ENCODE data around the gene SLF1.
"Not testable (repeated sequence)": the region's sequence is repeated elsewhere in the genome, so short reads cannot be mapped to it uniquely, and the experiment has no call there.

Gene SLF1

DNA sequence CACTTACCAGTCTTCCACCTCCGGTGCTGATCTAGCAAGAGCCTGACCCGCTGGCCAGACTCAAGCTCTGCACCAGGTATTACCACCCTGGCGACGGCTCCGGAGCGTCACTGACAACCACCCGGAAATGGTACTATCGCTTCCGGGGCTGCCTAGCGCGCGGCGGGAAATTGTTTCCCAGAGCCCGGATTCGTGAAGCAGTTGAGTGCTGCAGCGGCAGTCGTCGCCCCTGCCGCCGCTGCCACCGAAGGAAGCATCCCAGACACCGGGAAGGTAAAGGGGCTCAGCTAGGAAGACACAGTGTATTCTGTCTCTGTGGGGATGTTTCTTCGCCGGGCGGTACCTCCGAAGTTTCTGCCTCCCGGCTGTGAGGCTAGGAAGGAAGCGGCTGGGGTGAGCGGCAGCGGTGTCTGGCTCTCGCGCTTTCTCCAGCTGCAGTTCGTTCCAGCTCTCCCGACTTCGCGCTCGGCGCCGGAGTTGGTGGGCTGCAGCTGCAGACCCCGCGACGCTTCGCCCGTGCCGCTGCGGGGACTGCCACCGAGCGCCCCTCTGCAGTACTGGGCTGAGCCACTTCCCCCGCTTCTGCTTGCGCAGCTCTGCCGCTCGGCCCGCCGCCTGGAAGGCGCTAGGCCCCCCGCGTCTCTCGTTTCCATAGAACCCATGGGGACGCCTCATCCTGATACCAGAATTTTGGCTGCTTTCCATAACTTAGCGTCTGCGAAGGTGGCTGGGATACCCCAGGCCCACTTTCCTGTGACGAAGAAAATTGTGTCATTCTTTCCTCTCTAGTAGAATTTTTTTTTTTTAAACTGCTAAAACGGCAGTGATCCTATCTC lies at the start of gene SLF1, which contains the start of gene KIAA0825:
TSS of gene SLF1 (plus strand) at position 177 of the 836 bp plus-strand sequence. CDS start 10,142 bp downstream, outside the sequence.
TSS of gene KIAA0825 (minus strand) at position 112 of the 836 bp plus-strand sequence. CDS start 81,478 bp downstream, outside the sequence.
- DNase-seq: peak; percentile 36

DNA sequence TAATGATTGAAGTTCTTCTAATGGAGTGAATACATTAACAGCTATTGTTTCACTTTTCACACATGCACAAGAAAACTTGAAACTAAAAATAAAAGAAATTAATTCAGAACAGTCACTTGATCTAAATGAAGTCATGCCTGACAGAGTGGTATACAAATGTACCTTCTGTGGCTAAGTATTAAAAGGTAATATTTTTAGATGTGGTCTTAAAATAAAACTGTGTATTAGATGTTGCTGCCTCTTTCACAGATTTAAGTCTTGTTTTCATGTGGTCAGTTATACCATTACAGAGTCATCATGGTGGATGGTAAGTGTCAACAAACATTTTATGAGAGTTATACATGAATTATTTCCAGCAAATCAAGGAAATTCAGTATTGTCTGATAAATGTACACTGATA lies 47.1 kb upstream of the SLF1 start:
- no peak for DNase-seq

DNA sequence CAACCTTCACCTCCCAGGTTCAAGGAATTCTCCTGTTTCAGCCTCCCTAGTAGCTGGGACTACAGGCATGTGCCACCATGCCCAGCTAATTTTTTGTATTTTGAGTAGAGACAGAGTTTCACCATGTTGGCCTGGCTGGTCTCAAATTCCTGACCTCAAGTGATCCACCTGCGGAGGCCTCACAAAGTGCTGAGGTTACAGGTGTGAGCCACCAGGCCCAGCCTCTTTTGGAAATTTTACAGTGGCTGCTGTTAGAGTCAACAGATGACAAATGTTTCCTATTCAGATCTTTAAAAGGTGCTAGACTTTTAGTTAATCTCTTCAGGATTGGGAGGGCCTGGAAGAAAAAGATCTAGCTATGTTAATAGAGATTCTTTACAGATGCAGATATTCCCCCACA lies 45.1 kb upstream of the SLF1 start:
- DNase-seq: not testable (repeated sequence)

DNA sequence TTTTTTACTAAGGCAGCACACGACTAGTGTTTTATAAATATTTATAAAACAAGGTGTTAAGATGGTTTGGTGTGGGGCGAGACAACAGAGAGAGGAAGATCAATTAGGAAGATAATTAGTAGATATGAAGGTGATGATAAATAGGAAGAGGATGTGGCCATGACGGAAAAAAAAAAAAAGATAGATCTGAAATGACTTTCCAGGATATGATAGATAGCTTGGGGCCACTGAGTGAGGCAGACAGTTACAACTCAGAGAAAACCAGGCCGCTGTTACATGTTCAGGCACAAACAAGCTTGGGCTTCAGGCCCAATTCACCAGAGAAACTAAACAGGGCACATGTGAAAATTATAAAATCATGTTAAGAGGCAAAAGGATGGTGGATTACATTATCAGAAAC lies 43.3 kb upstream of the SLF1 start:
- DNase-seq: no peak

DNA sequence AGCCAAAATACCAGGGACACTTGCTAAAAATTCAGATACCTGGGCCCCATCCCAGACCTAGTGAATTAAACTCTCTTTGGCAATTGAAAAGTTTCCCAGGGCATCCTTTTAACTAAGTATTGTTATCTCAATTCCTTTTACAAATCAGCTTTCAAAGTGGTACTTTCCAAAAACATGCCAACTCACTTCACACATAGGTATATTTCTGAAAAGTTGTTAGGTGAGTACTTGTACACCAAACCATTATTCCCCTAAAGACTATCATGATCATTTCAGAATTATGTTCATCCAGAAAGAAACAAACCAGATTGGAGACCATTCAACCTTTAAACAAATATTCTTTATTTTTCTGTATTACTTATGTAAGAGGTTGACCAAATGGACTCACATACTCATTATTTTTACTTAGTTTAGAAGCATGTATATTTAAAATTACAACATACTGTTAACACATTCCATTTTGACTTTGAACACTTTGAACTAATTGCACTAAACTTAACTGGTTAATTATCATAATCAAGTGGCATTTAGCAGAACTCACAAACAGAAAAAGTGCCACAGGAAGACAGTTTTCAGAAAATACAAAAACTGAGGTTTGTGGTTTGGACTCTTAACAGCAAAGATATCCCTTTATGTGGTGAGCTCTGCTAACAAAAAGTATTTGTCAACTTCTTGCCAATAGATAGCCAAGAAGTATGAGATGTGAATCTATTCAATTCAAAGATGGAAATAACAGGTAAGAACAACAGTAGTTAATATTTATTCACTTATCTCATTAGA lies 40.8 kb upstream of the SLF1 start:
- no peak for DNase-seq

DNA sequence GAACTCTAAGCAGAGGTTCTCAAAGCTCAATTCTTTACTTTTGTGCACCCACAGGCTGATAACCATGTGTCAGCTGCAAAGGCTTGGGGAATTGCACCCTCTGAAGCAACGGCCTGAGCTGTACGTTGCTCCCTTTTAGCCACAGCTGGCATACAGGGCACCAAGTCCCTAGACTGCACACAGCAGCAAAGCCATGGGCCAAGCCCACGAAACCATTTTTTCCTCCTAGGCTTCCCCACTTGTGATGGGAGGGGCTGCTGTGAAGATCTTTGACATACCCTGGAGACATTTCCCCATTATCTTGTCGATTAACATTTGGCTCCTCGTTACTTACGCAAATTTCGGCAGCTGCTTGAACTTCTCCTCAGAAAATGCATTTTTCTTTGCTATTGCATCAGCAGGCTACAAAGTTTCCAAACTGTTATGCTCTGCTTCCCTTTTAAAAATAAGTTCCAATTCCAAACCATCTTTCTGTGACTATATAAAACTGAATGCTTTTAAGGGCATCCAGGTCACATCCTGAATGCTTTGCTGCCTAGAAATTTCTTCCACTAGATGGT lies 23.1 kb upstream of the SLF1 start:
- no peak for DNase-seq

DNA sequence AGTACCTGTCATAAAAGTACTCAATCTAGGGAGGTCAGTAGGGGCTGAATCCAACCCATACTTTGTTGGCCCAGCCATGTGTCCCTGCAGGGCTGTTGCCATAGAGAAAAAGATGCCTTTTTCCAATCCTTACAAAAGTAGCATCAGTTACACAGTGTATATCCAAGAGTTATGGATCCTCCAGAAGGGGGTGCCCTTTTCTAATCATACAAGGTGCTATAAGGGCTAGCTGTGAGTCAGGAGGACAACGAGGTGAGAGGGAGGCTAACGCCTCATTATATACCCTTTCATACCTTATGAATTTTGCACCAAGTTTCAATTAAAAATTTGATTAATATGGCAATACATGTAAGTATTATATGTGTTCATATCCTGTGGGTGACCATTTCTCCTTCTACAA lies 4.9 kb upstream of the SLF1 start:
- no peak for DNase-seq

DNA sequence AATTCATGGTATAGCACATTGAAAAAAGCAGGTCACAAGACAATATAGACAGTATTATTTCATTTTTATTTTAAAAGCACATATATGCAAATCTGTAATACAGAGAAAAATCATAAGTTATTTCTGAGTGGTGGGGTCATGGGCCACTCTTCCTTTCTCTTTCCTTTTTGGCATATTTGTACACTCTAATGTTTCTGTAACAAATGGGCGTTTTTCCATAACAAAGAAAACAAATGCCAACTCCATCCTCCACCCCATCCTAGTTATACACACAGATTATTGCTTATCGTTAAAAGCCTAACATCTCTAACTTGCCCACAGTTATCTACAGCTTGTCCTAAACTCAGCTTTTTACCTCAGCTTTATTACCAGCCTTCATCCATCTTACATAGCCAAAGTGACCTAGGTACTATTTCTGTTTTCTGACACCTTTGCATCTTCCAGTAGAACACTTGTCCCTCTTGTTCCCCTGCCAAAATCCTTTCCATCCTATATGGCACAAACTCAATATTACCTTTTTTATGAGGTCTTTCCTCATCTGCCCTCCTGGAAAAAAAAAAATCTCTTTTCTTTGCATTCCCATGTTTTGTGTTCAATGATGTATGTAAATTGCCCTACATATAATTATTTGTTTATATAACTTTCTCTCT lies 4.2 kb upstream of the SLF1 start:
- DNase-seq: no peak

DNA sequence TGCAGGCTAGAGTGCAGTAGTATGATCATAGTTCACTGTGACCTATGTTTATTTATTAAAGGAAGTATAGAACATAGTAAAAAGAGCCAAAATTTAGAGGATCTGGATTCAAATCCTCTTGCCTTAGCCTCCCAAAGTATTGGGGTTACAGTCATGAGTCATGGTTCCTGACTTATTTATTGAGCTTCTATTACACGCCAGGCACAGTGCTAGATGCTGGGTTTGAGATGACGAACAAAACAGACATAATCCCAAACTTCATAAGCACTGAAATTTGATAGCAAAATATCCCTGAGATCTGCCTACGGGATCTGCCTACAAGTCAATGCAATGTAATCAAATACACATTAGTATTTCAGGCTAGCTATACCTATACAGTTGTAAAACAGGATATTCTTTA lies 2.6 kb upstream of the SLF1 start:
- no peak for DNase-seq

DNA sequence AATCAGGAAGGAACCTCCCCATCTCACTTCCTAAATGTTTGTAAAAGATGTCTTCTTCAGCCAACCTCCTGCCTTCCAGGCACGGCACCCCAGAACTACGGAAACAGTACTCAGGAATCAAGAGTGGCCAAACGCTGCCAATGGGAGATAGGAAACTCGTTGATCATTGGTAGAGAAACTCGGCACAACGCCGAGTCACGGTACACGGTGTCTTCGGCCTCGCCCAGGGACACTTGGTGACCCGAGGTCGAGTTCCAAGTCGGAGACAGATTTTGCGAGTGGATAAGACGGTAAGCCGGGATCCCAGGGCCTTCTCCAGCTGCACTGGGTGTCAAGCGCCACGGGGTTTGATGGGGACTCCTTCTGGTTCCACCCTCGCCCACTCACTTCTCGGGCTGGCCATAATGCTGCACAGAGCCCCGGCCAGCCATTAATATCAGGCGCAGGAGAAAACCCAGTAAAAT lies 408 bp upstream of the SLF1 start:
- DNase-seq: no peak

DNA sequence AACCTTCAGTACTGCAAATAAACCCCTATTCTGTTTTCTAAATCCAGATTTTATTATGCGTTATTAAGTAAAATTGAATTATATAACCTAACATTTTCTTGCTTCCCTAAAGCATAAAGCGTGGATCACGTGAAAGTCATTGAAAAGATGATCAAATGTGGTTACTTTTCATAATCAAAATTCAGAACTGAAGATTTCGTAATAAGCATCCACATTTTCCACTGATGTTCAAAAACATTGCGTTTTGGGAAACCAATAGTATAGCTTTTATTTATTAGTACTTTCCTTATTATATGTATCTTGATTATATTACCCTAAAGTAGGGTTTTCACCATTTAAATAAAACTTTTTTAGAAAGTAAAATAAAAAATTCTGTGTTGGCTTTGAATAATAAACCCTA lies 1.8 kb downstream of the SLF1 start:
- DNase-seq: no peak

DNA sequence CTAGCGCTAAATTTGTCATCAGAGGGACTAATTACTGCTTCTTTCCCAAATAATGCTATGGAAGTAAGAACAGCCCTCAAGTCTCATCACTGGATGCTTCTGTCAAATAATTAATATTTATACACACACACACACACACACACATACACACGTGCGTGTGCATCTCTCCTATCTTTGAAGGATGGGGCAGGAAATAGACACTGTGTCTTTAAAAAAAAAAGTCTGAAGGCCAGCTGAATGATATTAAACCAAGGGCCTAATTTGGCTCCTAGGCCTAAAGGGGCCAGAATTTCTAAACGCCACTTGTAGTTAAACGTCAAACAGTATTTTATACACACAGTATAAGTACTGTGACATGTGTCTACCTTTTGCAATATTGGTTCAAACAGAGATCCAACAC lies 3.3 kb downstream of the SLF1 start:
- no peak for DNase-seq

DNA sequence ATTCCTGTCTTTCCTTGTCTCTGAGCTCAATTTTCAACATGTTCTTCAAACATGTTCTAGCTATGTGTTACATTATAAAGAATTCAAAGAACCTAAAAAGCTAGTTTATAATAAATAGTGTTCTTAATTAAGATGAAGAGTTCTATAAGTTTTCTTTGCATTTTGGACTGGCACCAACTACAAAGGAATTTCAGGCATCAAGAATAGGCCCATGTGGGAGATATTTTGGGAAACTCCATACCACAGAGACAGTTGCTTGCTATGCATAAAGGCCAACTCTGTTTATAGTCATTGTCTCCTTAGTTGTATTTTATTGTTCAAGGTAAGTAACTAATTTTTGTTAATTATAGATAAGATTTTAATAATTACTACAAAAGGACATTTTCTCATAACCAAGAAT lies 4.5 kb downstream of the SLF1 start:
- DNase-seq: no peak

DNA sequence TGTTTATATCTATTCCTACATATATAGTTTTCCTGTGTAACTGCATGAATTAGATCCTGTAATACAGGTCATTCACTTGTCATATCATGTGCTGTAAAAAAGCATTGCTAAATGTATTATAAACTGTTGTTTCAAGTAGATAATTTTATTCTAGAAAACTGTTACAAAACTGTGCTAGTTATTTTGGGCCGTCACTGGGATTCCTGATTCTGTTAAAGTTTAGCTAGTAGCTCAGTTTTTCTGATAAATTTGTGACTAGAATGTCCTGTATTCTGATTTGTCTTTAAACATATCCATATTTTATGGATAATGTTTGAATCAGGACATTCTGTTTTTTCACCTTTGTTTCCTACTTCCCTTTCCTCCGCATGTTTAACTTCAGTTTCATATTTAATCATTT lies 5.4 kb downstream of the SLF1 start:
- no peak for DNase-seq

DNA sequence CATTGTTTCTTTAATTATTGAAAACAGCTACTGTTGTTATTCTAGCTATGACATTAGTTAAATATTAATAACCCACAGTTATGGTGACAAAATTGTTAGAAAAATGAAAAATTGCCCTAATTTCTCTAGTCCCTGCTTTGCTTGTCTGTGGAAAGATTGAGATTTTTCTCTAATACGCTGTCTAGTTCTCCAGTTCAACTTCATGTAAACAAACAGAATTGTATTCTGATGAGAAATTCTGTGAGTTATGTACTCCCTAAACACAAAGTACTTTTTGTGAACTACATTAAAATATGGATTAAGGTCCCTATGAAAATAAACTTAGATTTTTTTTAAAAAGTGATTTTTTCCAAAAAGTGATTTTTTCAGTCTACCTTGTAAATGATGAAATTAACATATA lies 8.7 kb downstream of the SLF1 start:
- no peak for DNase-seq

DNA sequence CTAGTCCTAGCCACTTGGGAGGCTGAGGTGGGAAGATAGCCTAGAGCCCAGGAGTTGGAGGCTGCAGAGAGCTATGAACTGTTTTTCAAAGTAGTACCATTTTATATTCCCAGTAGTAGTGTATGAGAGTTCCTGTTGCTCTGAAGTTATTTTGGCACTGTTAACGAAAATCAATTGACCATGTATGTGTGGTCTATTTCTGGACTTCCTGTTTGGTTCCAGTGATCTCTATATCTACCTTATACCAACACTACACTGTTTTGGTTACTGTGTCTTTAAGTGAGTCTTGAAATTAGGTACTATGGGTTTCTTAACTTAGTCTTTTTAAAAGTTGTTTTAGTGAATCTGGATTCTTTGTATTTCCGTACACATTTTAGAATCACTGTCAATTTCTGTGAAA lies 13.6 kb downstream of the SLF1 start:
- no peak for DNase-seq

DNA sequence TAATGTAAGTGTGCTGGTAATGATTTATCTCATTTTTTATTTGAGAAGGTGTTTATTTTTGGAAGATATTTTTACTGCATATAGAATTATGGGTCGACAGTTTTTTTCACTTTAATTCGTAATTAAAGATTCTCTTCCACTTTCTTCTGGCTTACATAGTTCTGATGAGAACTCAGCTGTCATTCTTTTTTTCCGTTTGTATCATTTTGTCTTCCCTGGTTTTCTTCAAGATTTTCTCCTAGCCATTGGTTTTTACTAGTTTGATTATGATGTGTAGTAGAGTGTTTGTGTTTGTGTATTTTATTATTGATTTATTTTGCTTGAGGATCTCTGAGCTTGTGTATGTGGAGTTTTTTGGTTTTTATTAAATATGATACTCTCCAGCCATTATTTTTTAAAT lies 21.7 kb downstream of the SLF1 start:
- DNase-seq: no peak

DNA sequence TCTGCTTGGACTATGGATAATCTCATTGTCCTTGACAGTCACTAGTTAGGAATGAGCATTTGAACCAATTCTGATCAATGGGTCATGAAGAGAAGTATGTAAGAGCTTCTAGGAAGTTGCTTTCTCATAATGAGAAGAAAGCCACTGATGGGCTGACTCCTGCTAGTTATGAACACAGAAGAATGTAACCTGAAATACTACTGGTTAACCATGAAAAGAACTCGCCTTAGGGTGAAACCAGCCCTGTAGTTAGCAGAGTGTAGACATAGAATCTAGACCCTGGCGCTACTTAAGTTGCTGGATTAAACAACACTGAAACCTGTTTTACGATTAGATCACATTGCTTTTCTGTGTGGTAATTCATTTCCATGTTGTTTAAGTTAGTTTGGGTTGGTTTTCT lies 26.6 kb downstream of the SLF1 start:
- no peak for DNase-seq

DNA sequence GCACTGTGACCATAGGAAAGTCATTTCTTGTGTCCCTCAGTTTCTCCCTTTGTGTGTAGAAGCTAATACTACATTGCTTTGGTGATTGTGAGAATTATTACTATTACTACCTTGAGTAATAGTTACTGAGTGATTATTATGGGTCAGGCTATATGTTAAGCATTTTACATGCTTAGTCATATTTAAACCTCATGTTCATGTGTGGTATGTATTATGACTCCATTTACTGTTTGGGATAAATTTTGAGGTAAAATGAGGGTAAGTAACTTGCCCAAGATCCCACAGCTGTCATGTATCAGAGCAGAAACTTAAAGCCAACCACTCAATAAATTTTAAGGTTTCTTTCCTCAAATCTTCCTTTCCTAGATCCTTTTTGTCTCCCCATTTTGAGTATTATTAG lies 28.3 kb downstream of the SLF1 start:
- DNase-seq: no peak

DNA sequence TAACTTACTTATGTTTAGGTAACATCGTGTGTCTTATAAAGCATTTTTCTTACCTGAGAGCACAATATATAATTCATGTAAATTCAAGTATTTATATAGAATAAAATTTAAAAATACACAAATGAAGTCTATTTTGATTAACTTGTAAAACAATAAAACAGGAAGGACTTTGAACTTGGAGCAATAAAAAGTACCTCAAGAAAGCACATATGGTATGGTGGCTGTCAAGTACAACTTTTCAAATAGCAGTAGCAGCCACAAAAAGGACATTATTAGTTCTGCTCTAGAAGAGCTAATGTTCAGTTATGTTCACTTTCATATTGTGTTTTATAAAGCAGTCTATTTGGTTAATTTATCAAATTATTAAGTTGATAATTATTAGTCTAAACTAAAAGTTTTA lies 31.4 kb downstream of the SLF1 start:
- no peak for DNase-seq

DNA sequence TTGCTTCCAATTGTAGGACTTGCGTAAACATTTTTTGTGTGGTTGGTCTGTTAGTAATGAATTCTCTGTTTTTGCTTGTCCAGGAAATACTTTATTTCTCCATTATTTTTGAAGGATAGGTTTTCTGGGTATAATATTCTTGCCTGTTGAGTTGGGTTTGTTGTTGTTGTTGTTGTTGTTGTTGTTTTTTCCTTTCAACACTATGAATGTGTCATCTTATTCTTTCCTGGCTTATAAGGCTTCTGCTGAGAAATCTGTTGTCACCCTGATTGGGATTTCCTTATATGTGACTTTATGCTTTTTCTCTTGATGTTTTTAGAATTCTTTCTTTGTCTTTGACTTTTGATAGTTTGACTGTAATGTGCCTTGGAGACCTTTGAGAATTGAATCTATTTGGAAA lies 39.8 kb downstream of the SLF1 start:
- DNase-seq: no peak

DNA sequence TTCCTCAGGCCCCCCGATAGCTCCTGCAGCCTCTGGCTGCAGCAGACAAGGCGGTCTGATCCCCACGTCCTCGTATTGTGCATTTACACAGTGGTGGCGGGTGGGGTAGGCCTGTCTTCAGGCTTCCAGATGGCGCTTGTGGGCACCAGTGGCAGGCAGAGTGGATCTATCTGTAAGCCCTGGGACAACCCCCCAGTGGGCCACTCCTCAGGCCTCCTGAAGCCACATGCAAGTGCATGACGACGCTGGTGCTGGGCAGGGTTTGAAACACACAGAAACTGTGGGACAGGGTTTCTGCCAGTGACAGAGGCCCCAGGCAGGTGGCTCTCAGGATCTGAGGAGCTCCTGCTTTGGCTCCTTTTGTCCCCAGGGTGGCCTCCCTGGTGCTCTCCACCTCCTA lies 42.0 kb downstream of the SLF1 start:
- DNase-seq: no peak

DNA sequence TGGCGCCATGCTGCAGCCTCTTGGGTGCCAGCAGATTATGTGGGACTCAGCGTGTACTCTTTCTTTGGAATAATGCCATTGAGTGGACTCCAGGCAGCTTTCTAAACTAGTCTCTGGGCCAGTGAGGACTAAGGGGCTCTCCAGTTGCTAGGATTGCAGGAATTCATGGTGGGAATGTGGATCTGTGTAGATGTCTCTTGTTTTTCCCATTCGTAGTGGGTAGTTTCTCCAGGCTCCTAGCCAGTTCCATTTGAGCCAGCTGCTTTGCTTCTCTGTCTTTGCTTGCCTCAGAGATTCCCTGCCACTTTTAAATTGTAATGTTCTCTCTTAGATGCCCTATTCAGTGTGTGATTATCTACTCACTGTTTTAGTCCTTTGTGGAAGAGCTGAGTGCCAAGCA lies 42.6 kb downstream of the SLF1 start:
- no peak for DNase-seq

Measured in DMS153 (cell line).